Hematopoietic multipotent progenitor cell treated with erythropoietin and hydrocortisone succinate and interleukin-3 and kit ligand, for 6 days (in vitro differentiated cells): ENCODE measurements around the gene SPAG4.

Source experiments
- DNase-seq: peaks from one replicate; pipeline ENCODE4 v3.0.0-alpha.2; 2015

The SPAG4 gene

GRCh38 chr20:35600176-35600992, 15.2 kb upstream of the SPAG4 start:
- peak; percentile 4 for DNase-seq

- DNase-seq, result peak; percentile 85
Observed at GRCh38 chr20:35600993-35601973, 14.3 kb upstream of the SPAG4 start.

DNA sequence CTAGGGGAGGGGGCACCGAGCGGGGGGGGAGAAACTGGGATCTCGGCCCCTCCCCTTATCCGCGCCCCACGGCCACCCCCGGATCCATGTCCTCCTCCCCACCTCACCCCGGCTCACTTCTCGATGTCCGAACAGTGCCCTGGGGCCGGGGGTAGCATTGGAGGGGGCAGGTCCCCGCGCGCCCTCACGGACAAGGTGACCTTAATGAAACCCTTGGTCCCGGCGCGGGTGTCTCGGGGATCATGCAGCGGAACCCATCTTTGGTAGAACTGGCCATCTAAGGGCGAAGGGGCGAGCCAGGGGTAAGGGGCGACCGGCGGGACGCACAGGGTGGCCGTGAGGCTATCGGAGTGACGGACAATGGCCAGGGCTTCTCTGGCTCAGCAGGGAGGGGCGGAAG, 13.6 kb upstream of the SPAG4 start:
- peak; percentile 0 for DNase-seq

DNA sequence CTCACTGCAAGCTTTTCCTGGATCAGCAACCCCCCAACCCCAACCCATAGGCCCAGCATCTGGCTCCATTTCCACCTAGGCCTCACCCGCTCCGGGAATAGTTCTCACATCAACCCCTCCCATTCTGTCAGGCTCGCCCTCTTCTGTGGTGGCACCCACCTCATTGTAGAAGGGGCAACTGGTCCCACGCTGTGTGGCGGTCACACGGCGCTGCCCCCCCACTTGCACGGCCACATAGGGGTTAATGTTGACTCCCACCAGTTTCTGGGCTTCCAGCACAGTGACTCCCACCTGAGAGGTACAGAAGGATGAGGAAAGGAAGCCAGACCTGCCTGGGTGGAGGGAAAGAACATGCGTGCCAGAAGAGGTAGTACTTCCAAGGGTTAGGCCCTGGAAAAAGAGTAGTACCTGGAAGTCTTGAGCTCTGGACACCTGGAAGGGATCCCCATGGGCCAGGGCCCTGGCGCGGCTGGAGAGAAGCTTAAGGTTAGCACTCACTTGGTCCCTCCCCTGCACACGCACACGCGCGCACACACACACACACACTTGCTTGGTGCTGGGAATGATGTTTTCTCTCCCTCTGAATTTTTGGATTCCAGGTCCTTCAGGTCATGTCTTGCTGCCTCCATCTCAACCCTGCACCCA, 12.7 kb upstream of the SPAG4 start:
- no peak for DNase-seq

DNA sequence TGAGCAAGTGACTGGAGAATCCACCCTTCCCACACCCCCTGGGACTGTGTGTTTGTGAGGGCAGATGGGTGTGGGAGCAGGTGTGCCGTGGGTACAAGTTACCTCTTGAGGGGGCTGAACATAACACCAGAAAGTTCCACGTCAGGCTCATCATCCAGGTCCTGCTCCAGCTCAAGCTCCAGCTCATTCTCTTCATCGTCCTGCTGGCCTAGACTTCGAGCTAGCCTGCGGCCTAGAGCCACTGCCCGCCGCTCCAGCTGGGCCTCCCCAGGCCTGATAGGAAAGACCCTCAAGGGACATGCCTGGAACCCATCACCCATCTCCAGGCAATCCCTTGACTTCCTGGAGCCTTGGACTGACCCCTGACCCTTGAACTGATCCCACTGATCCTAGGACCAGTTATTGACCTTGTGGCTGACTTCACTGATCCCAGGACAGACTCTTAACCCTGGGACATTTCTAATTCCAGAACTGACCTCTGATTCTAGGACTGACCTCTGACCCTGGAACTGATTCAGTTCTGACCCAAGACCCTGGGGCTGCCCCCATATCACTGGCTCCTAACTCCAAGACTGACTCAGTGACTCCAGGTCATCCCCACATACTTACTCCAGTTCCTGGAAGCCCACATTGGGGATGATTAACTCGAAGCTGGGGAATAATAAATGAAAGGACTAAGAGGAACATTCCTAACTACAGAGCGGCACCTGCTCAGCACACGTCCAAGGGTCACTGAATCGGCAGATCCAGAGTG, 11.8 kb upstream of the SPAG4 start:
- no peak for DNase-seq

DNA sequence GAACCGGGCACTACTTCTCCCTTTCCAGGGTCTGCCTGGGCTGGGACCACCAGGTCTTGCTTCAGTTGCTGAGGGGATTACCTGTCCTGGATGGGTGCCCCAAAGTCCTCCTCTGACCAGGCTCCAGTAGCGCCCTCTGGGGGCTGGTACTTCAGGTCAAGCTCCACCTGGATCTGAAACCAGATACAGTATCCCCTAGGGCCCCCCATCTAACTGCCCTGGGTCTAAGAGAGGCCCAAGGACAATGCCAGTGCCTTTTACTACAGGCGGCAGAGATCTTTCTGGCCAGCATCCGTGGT, 11.2 kb upstream of the SPAG4 start:
- peak; percentile 35 for DNase-seq

DNA sequence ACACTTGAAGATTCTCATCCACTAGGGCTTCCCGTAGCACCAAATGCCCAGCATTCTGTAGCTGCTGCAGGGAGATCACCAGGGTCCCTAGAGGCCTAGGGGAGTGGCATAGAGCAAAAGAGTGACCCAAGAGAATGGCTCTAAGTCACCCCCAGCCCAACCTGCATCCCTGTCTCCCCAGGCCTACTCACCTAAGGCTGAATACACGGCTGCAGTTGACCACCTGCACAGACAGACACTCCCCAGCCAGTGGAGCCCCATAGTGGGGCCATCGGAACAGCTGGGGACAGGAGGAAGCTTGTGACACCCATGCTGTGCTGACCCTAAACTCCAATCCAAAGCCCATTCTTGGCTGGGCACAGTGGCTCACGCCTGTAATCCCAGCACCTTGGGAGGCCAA, 9.5 kb upstream of the SPAG4 start:
- no peak for DNase-seq

- DNase-seq, result no peak
Observed at GRCh38 chr20:35607003-35607735, 8.5 kb upstream of the SPAG4 start.

DNA sequence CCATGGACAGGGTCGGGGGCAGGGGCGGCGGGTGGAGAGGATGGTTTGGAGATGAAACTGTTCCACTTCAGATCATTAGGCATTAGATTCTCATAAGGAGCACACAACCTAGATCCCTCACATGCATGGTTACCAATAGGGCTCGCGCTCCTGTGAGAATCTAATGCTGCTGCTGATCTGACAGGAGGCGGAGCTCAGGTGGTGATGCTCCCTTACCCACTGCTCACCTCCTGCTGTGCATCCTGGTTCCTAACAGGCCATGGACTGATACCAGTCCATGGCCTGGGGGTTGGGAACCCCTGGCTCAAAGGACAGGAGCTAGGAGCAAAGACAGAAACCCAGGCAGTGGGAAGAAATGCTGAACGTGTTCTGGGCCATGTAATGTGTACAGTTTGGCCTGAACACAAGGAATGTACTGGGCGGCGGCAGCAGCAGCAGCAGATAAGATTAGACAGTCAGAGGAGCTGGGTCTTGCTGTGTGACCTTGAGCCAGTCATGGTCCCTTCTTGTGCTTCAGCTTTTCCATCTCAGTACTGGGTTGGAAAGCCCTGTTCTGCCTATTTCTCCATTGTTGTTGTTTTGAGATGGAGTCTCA, 4.7 kb upstream of the SPAG4 start:
- peak; percentile 69 for DNase-seq

- DNase-seq, result no peak
Observed at GRCh38 chr20:35611482-35611881, 4.1 kb upstream of the SPAG4 start.

GRCh38 chr20:35616465-35617396, 1.1 kb downstream of the SPAG4 start:
- peak; percentile 100 for DNase-seq

DNA sequence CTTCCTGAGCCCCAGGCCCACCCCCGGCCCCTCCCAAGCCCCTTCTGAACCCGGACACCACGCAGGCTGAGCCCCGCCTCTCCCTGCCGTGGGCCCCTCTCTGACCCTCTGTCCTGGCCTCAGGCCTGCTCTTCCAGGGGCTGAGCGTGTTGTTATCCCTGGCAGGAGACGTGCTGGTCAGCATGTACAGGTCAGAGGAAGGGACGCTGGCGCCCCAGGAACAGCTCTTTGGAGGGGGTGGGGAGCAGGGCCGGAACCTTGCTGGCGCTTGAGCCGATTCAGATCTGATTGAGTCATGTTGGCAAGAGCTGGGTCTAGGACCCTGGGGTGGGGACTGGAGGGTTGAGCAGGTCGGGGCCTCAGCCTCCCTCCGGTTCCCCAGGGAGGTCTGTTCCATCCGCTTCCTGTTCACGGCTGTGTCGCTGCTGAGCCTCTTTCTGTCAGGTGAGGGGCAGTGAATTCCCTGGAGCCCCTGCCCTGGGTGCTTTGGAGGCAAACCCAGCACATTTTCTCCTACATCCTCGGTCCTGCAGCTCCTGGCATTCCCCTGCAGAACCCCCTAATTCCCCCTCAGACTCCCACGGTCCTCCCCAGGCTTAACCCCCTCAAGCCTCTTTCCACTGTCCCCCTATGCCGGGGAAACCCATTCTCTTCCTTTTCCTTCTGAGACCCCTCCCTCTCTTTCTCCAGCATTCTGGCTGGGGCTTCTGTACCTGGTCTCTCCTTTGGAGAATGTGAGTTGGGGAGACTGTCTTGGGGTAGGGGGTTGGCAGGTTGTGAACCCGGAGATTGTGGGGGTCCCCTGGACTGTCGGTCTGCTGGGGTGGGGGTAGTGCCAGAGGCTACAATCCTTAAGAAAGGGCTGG, 2.0 kb downstream of the SPAG4 start:
- peak; percentile 79 for DNase-seq

DNA sequence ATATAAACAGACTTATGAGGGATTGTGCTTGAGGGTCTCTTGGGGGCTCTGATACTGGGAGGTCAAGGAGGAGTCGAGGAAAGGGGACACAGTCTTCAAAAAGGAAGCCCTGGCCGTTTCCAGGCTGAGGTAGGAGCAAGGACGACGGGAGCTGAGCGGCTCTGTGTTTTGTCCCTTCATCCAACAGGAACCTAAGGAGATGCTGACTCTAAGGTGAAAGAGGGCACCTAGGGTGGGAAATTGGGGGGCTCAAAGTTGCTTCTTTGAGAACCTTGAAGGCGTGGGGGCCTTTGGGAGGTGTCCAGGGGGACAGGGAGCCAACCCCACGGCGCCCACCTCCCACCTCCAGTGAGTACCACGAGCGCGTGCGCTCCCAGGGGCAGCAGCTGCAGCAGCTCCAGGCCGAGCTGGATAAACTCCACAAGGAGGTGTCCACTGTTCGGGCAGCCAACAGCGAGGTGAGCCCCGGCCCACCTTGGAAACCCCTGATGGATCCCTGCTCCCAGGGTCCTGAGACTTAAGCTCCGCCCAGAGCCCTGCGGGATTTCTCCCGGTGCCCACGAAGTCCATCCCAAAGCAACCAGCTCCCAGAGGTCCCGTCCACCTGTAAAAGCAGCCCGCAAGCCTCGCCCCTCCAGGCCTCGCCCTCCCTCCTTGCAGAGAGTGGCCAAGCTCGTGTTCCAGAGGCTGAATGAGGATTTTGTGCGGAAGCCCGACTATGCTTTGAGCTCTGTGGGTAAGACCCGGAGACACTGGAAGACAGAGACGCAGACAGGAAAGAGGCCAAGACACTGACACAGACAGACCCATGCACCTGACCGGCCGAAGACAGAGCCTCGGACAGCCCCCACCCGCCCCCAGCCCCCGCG, 2.9 kb downstream of the SPAG4 start:
- DNase-seq, result peak; percentile 53

GRCh38 chr20:35619196-35620095, 3.8 kb downstream of the SPAG4 start:
- DNase-seq, result peak; percentile 90

- no peak for DNase-seq
Observed at GRCh38 chr20:35620818-35621559, 5.4 kb downstream of the SPAG4 start.

DNA sequence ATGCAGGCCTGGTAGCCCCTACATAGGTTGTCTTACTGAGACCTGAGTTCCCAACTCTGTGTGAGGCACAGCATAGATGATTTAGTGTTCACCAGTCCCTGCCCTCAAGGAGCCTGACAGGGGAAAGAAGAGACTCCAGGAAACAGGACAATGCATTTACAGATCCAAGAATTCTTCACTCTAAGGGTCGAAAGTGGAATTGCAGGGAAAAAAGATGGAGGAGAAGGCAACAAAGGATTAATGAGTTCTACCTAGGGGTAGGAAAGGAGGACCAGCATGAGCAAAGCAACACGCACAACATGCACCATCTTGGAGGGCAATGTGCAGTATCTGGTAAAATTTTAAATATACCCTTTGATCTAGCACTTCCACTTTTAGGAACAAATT, 5.9 kb downstream of the SPAG4 start:
- no peak for DNase-seq
